Putamen (tissue), 1 donor: ENCODE measurements around the gene ACACB.
A peak's percentile ranks its signal among the peaks of the same experiment; 100 is the strongest.

ENCODE experiments used
- DNase-seq: peaks from one replicate; pipeline ENCODE4 v3.0.0-alpha.2; 2016; ENCODE audit warnings: low spot score

Gene ACACB

DNA sequence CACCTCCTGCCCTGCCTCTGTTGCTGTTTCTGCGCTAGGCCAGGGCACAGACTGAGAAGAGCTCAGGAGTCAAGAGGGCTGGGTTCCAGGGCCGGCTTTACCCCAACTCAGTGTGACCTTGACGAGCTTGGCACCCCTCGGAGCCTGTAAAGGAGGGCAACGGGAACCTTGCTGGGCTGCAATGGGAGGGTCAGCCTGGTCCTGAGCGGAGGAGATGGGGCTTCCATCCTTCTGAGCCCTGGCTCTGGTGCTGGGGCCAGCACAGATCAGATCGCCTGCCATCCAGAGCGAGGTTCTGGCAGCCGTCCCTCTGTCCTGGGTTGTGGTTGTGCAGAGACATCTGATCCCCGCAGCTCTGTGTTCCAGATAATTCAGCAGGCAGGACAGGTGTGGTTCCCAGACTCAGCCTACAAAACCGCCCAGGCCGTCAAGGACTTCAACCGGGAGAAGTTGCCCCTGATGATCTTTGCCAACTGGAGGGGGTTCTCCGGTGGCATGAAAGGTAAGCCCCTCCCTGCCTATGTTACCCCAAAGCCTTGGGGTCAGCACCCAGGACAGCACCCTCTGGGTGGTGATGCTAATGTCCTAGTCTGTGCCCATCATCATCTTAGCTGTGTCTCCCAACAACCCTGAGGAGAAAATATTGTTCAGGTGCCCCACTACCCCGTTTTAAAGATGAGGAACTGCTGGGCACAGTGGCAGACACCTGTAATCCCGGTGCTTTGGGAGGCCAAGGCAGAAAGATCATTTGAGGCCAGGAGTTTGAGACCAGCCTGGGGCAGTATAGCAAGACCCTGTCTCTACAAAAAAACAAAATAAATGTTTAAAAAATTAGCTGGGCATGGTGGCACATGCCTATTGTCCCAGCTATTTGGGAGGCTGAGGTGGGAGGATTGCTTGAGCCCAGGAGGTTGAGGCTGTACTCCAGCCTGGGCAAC, 142.5 kb downstream of the ACACB start:
- DNase-seq = no peak

DNA sequence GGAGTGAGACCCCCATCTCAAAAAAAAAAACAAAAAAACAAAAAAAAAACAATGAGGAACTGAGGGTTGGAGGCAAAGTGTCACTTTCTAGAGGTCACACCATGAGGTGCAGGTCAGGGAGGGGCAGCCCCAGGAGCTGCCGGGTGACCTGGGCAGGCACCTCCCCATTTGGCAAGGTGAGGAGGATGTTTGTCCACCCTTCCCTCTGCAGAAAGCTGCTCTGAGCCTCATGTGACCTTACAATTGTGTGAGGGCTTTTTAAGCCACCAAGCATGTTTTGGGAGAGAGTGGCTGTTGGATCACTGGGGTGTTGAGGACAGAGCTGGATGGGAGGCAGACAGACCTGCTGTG, 143.1 kb downstream of the ACACB start:
- DNase-seq = no peak

DNA sequence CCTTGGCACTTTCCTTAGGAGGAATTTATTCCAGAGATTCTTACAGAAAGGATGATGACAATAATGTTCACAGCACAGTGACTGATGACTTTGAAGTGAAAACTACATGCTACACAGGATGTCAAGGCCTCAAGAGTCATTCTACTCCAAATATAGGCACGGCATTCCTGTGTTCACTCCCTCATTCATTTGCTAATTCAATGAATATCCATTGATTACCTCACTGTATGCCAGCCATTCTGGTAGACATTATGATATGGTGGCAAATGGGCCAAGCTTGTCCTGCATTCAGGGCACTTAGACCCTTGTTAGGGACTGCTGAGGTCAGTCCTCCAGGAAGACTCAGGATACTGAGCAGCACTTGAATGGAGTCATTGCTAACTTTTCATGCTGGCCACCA, 144.7 kb downstream of the ACACB start:
- no peak for DNase-seq

DNA sequence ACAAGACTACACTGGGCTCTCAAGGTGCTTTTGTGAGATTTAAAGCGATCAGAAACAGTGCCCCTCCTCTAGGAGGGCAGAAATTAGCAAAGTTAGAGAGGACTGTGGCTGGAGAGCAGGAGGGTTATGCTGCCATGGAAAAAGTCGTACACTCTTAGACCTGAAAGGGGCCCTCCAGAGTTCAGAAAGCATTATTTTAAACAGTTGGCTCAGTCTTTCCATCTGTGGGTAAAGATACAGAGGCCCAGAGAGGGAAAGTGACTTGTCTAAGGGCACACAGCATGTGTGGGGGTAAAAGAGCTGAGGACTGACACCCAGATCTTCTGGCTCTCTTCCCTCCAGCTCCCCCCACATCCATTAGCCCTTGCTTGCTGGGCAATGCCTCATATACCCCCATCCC, 145.6 kb downstream of the ACACB start:
- DNase-seq = no peak

DNA sequence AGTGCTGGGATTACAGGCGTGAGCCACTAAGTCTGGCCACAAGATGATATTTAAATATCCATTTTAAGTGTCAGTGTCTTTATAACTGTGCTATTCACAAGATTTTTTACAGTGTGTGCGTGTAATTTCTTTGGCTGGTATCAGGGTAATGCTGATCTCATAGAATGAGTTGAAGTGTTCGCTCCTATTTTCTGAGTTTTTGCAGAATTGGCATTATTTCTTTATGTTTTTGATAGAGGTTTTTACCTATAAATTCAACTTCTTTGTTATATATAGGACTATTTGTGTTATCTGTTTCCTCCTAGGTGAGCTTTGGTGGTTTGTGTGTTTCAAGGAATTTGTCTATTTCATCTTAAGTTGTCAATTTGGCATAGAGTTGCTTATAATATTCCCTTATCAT, 147.1 kb downstream of the ACACB start:
- DNase-seq = no peak

- DNase-seq = peak; percentile 37
These were observed 147.9 kb downstream of the ACACB start for GRCh38 chr12:109264095-109264942.

DNA sequence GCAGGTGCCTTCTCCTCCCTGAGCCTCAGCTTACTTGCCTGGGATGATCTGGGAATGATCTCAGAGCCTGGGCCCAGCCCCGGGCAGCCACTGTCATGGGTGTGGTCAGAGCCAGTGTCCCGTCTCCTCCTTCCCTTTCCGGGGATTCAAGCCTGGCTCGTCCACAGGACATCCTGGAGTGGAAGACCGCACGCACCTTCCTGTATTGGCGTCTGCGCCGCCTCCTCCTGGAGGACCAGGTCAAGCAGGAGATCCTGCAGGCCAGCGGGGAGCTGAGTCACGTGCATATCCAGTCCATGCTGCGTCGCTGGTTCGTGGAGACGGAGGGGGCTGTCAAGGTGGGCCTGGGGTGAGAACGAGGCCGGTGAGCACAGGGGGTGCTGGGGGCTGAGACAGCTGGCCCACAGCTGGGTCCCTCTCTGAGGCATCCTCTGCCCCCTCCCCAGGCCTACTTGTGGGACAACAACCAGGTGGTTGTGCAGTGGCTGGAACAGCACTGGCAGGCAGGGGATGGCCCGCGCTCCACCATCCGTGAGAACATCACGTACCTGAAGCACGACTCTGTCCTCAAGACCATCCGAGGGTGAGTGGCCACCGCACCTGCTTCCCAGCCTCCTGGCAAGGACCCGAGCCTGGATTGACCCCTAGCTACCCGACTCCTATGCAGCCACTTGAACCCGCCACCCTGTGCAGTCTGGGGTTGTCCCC, 148.7 kb downstream of the ACACB start:
- no peak for DNase-seq

- DNase-seq = no peak
These were observed 149.9 kb downstream of the ACACB start for GRCh38 chr12:109266106-109266879.

GRCh38 chr12:109267361-109267760, 151.0 kb downstream of the ACACB start:
- DNase-seq = no peak

DNA sequence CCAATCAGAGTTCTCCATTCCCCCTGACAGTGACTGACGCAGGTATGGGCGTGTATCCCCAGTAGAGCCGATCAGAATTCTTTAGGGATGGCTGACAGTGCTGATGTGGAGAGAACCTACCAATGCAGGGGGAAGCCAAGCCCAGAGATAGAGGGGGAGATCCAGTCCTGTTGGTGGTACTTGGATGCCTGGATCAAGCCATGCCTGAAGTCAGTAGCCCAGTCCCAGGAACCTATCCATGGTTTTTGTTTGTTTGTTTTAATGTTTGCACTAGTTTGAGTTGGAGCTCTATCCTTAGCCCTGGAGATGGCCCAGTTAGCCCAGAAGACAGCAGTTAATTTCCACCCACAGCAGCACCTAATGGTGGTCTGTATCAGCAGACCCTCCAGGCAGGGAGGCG, 152.5 kb downstream of the ACACB start:
- DNase-seq = no peak

GRCh38 chr12:109269428-109269827, 153.0 kb downstream of the ACACB start:
- no peak for DNase-seq

- no peak for DNase-seq
These were observed 154.1 kb downstream of the ACACB start for GRCh38 chr12:109270494-109270893.

DNA sequence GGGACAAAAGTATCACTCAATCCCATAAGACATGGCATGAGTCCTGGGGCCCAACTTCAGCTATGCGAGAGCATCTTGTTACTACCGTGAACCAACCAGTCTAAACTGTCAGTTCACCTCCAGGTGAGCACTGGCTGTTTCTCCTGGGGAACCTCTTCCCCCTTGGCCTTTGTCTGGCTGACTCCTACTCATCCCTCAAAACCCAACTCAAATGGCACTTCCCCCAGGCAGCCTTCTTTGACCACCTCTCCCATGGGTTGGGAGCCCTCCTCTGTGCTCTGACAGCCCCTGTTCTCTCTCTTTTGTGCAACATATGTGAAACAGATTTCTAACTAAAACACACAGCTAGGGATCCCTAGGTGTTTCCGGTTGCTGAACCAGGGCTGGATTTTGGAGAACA, 155.0 kb downstream of the ACACB start:
- no peak for DNase-seq

DNA sequence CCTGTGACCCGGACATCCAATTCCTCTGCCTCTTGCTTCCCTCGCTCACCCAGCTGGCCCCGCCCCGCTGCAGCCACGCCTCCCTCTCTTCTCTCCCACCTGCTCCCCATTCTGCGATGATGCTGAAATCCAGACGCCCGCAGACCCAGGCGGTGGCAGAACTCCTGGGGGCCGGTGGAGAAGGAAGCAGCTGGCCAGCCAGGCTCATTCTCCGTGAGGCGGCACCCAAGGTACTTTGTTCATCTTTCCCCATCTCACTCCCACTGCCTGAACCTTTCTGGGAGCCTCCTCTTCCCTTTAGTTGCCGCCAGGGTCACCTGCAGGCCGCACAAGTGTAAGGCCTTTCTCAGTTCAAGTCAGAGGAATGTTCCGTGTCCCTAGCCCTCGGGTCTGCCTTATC, 157.0 kb downstream of the ACACB start:
- DNase-seq = no peak

GRCh38 chr12:109274381-109274780, 158.0 kb downstream of the ACACB start:
- DNase-seq = no peak

DNA sequence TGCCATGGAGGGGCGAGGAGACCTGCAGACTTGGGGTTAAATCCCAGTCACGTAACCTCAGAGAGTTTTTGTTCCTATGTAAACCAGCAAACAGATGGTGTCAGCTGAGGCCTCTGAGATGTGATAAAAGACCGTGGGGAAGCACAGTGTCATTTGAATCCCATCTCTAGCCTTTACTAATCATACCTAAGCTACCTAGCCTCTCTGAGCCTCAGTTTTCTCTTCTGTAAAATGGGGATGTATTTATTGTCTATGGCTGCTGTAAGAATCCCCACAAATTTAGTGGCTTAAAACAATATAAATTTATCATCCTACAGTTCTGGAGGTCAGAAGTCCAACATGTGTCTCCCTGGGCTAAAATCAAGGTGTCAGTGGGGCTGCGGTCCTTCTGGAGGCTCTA, 158.8 kb downstream of the ACACB start:
- no peak for DNase-seq

GRCh38 chr12:109276160-109276559, 159.8 kb downstream of the ACACB start:
- DNase-seq = no peak

- no peak for DNase-seq
These were observed 161.0 kb downstream of the ACACB start for GRCh38 chr12:109277255-109277898.

DNA sequence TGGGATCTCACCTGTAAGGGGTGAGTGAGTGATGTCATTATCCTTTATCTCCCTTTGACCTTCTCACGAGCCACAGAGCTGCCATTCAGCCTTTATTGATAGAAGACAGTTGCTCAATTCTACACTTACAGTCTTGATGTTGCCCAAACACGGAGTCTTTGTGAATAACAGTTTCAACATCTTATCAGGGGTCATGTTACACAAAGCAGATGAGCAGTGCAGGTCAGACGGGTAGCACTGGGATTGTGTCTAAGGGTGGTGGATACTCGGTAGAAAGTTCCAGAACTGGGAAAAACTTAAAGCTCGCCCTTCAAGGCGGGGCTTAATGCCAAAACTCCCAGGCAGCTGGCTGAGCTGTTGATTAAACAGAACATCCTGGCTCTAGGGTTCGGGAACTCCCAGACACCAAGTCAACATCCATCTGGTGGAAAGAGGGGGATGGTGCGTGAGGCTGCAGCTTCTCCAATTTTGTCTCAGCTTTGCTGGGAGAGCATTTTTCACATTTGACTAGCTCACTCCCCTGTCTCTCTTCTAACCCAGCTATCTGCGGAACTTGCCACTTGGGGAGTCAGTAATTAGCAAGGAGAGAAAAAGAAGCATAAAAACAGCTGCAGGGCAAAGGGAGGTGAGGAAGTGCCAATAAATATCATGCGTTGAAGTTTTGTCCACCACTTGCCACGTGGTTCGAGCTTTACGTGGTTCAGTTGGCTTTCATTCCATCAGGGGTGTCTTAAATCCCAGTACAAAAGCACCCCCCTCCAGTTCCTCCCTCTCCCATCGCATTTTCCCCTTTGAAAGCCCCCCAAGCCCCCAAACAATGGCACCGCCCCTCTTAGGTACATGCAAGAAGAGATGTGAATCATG, 161.7 kb downstream of the ACACB start:
- DNase-seq = no peak

GRCh38 chr12:109278912-109279311, 162.5 kb downstream of the ACACB start:
- no peak for DNase-seq
